Measurements from ENCODE around the gene TSPAN19.

The TSPAN19 gene
- long read RNA-seq = 0 reads

DNA sequence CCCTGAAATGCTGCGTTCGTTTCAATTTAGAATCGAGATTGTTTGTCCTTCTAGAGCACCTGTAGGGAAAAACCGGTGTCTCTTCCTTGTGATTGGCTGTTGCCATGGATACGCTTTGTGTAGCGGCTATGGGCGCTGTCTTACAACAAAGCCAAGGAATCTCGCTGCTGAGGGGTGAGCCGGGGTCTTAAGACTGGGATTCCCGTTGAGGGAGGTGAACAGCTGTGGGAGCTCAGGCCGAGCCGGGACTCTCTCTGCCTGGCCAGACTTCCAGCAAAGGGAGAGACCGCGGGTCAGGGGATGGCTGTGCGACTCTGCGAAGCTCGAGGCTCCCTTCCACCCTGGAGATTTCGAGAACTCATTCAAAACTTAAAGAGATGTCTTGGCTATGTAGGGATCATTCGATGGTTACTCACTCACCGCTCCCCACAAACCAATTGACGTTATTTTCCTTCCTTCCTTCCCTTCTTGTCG is at the start of gene TSPAN19, which contains the start of gene LRRIQ1:
Gene TSPAN19 (minus strand): TSS at position 44 of the 474 bp plus-strand sequence. CDS start 6,331 bp downstream, outside the sequence.
Gene LRRIQ1 (plus strand): TSS at position 118 of the 474 bp plus-strand sequence. CDS start 1,826 bp downstream, outside the sequence.
- Histone ChIP-seq H3K27ac (replicated peaks) (no peak within 1 kb of the TSS), H3K4me3 (replicated peaks; ENCODE audit: insufficient read depth, low read length) (peak within 1 kb of the TSS; percentile 28), H3K27me3 (ENCODE audit: insufficient read depth, poor library complexity, severe bottlenecking) (no peaks in the 10 kb centered on the region)
- TF ChIP-seq SPI1 (IDR thresholded peaks at IDR 0.05; ENCODE audit: borderline replicate concordance, low read depth) (no peak), GABPA (IDR thresholded peaks at IDR 0.05; ENCODE audit: low read depth) (no peak), POLR2AphosphoS5 (IDR thresholded peaks at IDR 0.05; ENCODE audit: low read depth) (no peak)
- TF ChIP-seq, protein P1, sequence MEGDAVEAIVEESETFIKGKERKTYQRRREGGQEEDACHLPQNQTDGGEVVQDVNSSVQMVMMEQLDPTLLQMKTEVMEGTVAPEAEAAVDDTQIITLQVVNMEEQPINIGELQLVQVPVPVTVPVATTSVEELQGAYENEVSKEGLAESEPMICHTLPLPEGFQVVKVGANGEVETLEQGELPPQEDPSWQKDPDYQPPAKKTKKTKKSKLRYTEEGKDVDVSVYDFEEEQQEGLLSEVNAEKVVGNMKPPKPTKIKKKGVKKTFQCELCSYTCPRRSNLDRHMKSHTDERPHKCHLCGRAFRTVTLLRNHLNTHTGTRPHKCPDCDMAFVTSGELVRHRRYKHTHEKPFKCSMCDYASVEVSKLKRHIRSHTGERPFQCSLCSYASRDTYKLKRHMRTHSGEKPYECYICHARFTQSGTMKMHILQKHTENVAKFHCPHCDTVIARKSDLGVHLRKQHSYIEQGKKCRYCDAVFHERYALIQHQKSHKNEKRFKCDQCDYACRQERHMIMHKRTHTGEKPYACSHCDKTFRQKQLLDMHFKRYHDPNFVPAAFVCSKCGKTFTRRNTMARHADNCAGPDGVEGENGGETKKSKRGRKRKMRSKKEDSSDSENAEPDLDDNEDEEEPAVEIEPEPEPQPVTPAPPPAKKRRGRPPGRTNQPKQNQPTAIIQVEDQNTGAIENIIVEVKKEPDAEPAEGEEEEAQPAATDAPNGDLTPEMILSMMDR (IDR thresholded peaks at IDR 0.05; ENCODE audit: insufficient read depth, low read length) = no peak
- TF ChIP-seq, protein P2, sequence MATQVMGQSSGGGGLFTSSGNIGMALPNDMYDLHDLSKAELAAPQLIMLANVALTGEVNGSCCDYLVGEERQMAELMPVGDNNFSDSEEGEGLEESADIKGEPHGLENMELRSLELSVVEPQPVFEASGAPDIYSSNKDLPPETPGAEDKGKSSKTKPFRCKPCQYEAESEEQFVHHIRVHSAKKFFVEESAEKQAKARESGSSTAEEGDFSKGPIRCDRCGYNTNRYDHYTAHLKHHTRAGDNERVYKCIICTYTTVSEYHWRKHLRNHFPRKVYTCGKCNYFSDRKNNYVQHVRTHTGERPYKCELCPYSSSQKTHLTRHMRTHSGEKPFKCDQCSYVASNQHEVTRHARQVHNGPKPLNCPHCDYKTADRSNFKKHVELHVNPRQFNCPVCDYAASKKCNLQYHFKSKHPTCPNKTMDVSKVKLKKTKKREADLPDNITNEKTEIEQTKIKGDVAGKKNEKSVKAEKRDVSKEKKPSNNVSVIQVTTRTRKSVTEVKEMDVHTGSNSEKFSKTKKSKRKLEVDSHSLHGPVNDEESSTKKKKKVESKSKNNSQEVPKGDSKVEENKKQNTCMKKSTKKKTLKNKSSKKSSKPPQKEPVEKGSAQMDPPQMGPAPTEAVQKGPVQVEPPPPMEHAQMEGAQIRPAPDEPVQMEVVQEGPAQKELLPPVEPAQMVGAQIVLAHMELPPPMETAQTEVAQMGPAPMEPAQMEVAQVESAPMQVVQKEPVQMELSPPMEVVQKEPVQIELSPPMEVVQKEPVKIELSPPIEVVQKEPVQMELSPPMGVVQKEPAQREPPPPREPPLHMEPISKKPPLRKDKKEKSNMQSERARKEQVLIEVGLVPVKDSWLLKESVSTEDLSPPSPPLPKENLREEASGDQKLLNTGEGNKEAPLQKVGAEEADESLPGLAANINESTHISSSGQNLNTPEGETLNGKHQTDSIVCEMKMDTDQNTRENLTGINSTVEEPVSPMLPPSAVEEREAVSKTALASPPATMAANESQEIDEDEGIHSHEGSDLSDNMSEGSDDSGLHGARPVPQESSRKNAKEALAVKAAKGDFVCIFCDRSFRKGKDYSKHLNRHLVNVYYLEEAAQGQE (IDR thresholded peaks at IDR 0.05; ENCODE audit: insufficient replicate concordance, low read depth) = no peak
- peak in 1 of 2 experiments; percentile 5 for DNase-seq (ENCODE audit: low read depth in 1 of 2, low spot score in 1 of 2)

DNA sequence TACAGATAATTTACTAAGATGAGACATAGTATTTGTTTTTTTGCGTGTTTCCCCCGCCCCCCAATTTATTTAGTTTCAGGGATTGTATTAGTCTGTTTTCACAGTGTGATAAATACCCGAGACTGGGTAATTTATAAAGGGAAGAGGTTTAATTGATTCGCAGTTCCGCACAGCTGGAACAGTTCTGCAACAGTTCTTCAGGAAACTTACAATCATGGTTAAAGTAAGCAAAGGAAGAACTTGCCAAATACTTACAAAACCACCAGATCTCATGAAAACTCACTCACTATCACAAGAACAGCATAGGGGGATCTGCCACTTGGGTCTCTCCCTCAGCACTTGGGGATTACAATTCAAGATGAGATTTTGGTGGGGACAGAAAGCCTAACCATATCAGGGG is 49.0 kb upstream of the TSPAN19 start:
- TF ChIP-seq, protein P1 (IDR thresholded peaks at IDR 0.05; ENCODE audit: insufficient read depth, low read length) = no peak
- TF ChIP-seq POLR2AphosphoS5 (IDR thresholded peaks at IDR 0.05; ENCODE audit: low read depth) = no peak
- no peak for TF ChIP-seq SPI1 (IDR thresholded peaks at IDR 0.05; ENCODE audit: borderline replicate concordance, low read depth)
- TF ChIP-seq GABPA (IDR thresholded peaks at IDR 0.05; ENCODE audit: low read depth) = no peak
- TF ChIP-seq, protein P2 (IDR thresholded peaks at IDR 0.05; ENCODE audit: insufficient replicate concordance, low read depth) = no peak
- no peak for DNase-seq (ENCODE audit: low read depth in 1 of 2, low spot score in 1 of 2)
- Histone ChIP-seq H3K27ac (replicated peaks) (no peak overlapping the region), H3K27me3 (ENCODE audit: insufficient read depth, poor library complexity, severe bottlenecking) (no peaks in the 10 kb centered on the region), H3K4me3 (replicated peaks; ENCODE audit: insufficient read depth, low read length) (no peak overlapping the region)

DNA sequence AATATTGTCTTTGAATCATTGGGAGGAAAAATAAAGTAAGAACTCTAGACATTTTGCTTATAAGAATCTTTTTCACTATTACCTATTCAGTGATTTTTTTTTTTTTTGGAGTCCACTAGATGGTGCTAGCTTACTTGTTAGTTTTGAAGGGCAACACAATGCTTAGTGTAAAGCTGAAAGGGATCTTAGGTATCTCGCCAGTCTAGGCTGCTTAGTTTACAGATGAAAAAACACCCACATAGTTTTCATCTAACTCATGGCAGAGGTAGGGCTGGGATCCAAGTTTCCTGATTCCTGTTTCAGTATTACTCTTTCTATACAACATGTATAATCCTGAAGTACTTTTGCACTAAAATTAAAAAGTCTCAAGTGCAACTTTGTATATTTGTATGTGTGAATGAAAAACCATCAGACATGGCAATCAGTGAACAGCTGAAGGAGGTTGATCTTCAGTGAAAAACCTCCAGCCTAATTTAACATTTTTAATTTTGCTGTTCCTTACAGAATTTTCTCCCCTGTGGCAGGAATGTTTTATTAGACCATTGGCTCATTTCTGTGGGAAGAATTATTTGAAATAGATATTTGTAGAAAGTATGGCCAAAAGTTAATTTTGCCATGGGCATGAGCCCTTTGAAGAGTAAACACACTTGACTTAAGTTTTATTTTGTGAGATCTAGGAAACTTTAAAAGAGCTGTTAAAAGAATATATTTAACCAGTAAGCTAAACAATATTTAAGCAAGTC is 40.8 kb upstream of the TSPAN19 start:
- no peak for DNase-seq (ENCODE audit: low read depth in 1 of 2, low spot score in 1 of 2)
- Histone ChIP-seq H3K4me3 (replicated peaks; ENCODE audit: insufficient read depth, low read length) (no peak overlapping the region), H3K27me3 (ENCODE audit: insufficient read depth, poor library complexity, severe bottlenecking) (no peaks in the 10 kb centered on the region), H3K27ac (replicated peaks) (no peak overlapping the region)
- no peak for TF ChIP-seq POLR2AphosphoS5 (IDR thresholded peaks at IDR 0.05; ENCODE audit: low read depth)
- TF ChIP-seq, protein P2 (IDR thresholded peaks at IDR 0.05; ENCODE audit: insufficient replicate concordance, low read depth) = no peak
- TF ChIP-seq, protein P1 (IDR thresholded peaks at IDR 0.05; ENCODE audit: insufficient read depth, low read length) = peak; percentile 4

Measured in HL-60 (cell line).